HG02763 (cell line): Measurements from ENCODE around the gene SDHC.

Experiments used
- ATAC-seq: cut with Tn5 transposase; IDR thresholded peaks from one replicate; pipeline ENCODE4 v1.9.1; 2021; ENCODE audit warnings: mild to moderate bottlenecking, moderate library complexity; ENCODE audit not compliant: unreplicated experiment

Gene SDHC

DNA sequence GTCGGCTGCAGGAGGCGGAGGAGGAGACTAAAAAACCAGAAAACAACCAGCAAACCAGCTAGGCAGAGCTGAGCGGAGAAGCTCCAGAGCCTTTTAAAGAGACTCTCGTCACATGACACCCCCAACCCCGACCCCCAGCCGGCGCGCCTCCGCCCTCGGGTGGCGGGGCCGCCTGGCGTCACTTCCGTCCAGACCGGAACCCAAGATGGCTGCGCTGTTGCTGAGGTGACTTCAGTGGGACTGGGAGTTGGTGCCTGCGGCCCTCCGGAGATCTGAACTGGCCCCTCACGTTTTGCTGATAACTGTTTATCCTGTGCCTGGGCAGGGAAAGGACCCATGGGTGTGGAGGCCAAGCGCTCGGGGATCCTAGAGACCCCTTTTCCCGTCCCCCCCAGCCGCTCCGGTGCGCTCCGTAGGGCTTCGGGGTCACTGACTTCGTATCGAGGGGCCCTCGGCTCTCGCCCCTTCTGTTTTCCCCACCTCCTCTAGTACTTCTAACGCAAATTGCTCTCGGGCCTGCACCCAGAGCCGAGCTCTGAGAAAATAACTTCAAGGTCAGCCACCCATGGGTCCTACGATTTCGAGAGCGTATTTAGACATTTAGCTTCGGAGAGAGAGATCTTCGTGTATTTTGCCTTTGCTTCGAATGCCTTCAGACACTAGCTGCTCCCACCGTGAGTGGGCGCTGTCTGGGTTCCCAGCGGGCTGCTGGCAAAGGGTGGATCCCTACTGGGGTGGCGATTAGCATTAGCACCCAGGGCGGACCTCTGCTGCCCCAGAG lies at the start of gene SDHC:
SDHC (plus strand) TSS at position 181 of the 781 bp plus-strand sequence; CDS start at position 206, 25 bp downstream.
- ATAC-seq, result peak; percentile 95

GRCh38 chr1:161265305-161265704 lies 48.9 kb upstream of the SDHC start:
- no peak for ATAC-seq

- ATAC-seq, result no peak
These were observed 48.0 kb upstream of the SDHC start for GRCh38 chr1:161266202-161266601.

GRCh38 chr1:161266836-161267235 lies 47.3 kb upstream of the SDHC start:
- ATAC-seq, result no peak

DNA sequence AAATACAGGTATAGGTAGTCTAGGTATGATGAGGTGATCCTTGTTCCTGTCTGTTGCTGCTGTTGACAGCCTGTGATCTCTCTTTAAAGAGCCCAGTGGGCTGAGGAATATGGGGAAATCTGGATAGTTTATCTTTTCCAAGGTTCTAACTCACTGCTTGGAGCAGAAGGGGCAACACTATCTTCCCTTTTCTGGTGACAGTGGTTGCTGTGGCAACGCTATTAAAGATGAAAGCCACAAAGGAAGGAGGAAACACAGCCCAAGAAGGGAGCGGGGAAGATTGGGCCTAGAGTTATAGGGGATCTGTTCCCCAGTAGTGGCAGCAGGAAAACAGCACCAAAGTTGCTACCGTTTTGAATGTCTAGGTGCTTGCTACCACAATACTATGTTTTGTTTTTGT lies 46.9 kb upstream of the SDHC start:
- ATAC-seq, result no peak

DNA sequence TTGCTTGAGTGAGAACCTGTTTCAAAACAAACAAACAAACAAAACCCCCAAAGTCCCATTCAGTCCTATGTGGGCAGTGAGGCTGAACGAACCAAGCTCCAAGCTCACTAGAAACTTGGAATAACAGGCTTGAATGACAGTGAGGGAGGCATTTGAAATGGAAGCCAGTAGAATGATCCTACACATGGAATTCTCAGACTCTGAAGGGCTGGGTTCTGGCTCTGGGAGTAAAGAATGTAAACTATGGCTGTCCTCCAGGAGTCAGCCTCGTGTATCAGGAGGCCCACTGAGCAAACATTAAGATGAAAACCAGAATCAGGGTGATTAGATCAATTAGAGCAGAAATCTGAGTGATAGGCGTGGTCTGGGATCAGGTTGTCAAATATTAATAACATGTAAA lies 40.8 kb upstream of the SDHC start:
- no peak for ATAC-seq

DNA sequence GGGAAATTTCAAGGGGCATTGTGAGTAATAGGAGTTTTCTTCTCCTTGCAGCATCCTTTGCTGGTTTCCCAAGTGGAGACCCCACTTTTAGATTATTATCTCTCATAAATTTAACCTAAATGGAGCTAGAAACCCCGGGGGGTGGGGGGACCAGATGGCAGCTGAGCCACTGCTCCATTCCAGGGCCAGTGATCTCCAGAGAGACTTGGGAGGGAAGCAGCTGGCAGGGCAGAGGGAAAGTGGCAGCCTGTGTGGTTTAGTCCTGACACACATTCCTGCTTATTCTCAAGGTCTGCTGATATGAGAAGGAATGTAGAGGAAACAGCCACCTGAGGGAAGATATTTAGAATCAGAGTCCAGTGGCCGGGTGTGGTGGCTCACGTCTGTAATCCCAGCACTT lies 39.3 kb upstream of the SDHC start:
- no peak for ATAC-seq

GRCh38 chr1:161282991-161283390 lies 31.2 kb upstream of the SDHC start:
- ATAC-seq, result no peak

DNA sequence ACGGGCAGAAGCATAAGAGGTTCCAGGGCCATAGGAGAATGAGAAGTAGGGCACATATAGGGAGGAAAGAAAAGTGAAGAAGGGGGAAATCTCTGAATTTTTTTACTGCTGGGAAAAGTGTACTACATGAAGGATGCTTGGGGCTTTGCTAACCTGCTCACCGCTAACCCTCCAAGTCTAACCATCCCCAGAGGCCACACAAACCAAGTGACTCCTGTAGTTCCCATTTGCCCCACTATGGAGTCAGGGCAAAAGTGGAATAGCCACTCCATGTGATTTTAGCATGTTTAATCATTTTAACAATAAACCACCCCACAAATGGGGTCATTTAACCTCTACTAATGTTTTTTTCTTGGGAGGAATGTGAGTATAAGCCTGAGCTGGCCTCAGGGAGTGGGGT lies 29.1 kb upstream of the SDHC start:
- ATAC-seq, result no peak

DNA sequence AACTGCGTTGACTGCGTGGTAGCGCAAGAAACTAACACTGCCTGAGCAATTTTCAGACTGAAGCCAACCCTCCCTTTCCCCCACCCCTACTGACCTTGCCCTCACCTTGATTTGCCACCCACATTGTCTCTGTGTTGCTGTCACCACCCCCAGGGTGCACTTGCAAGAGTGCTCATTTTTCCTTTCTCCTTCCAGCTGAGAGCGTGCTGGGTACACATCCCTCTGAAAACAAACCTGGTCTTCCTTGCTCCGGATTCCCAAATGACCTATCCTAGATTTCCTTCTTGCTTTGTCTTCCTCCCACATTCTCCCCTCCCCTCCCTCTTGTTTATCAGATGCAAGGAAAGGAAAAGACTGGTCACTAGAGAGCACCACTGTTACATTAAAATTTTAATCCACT lies 28.7 kb upstream of the SDHC start:
- no peak for ATAC-seq

- ATAC-seq, result no peak
These were observed 26.6 kb upstream of the SDHC start for GRCh38 chr1:161287482-161288054.

- no peak for ATAC-seq
These were observed 23.4 kb upstream of the SDHC start for GRCh38 chr1:161290779-161291178.

DNA sequence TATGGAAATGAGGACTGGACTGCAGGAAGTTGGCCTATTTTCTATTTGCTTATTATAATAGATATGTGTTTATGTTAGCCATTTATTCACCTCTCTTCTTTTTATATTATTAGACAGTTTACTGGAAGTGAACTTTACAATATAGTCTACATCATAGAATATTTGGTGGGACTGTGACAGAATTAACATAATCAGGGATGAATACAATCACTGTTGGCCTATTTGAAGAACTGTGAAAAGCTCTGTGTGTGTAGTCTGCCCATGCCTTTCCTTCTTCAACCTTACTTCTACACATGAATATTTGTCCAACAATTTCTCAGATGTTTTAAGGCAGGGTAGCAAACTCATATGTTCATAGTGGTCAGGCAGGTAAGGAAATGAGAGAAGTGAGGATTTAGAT lies 16.8 kb upstream of the SDHC start:
- ATAC-seq, result no peak

GRCh38 chr1:161298116-161298515 lies 16.1 kb upstream of the SDHC start:
- ATAC-seq, result no peak

DNA sequence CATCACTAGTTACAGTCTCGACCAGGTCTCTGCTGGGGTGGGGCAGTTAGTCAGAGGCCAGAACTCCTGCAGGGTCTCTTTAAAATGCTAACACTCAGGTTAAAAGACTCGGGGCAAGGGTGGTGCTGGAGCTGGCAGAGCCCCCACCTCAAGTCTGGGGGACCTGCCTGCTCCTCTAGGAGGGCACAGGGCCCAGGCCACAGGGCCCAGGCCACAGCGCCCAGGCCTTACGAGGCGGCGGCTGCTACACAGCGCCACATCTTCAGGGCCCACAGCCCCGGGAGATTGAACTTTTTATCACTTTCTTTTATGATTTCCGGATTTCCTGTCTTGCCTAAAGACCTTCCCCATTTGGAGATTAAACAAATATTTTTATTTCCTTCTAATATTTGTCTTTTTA lies 14.8 kb upstream of the SDHC start:
- no peak for ATAC-seq

DNA sequence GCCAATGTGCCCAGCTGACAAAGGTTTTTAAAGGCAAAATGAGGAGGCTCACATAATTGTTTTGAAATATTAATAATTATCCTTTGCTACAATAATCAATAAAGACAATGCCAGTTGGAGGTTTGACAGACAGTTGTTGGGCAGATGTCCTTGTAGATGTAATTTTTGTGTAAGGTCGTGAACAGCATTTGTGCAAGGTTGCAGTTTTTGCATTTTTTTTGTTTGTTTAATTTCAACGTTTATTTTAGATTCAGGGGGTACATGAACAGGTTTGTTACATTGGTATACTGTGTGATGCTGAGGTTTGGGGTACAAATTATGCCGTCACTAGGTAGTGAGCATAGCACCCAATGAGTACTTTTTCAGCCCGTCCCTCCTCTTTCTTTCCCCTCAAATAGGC lies 13.7 kb upstream of the SDHC start:
- ATAC-seq, result no peak

GRCh38 chr1:161304927-161305866 lies 9.0 kb upstream of the SDHC start:
- no peak for ATAC-seq

GRCh38 chr1:161305867-161306519 lies 8.2 kb upstream of the SDHC start:
- no peak for ATAC-seq

- ATAC-seq, result no peak
These were observed 6.9 kb upstream of the SDHC start for GRCh38 chr1:161307230-161307768.

DNA sequence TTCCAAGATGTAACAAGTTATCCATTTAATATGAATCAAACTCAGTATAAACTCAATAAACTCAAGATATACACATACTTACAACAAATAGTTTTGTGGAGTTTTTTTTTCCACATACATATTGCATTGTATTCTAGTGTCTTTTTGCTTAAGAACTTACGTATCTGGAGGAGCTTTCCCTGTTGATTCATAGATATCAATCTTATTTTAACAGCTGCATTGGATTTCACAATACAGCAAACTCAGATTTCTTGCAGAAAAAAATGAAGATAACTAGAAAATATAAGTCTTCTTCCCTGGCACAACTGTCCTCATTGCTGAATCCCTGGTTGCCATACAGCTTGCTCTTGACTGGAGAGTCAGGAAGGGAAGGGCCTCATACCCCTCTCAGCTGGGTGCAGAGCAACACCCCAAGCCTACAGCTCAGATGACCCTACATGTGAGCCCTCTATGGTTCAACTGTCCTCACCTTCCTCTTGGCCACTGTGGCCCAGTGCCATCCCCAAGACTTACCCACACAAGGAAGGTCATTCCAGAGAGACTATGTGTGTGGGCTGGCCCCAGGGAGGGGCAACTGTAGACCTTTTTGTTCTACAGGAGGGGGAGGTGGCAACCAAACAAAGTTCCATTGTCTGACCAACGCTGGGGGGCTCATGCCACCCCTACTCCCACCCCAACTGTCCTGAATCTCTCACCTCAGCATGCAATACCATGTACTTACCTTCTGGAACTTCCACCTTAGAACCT lies 6.1 kb upstream of the SDHC start:
- ATAC-seq, result no peak
